22Rv1 (cell line): ENCODE results near the gene PIP4K2B.

Experiments used
- H3K27ac ChIP-seq: fragments of 450-650 bp; 2 replicates; pipeline ENCODE4 v1.5.1; 2017
- CTCF ChIP-seq: fragments of 450-650 bp; IDR thresholded peaks from 2 replicates; pipeline ENCODE4 v1.5.1; 2017; ENCODE audit warnings: mild to moderate bottlenecking
- ZFX ChIP-seq: fragments of 450-650 bp; IDR thresholded peaks from 2 replicates; pipeline ENCODE4 v1.6.1; 2017; ENCODE audit warnings: antibody characterized with exemption, borderline replicate concordance

Gene PIP4K2B

GRCh38 chr17:38748149-38748891, 51.0 kb downstream of the PIP4K2B start, which contains the start of gene PCGF2:
PCGF2 (minus strand) TSS chr17:38748336; CDS start chr17:38740402, 7,934 bp downstream.
- TF ChIP-seq CTCF (no peak), ZFX (no peak)
- peak within 1 kb of the TSS; percentile 99 for H3K27ac ChIP-seq

GRCh38 chr17:38747463-38748148, 51.8 kb downstream of the PIP4K2B start:
- H3K27ac ChIP-seq = peak overlapping the region; percentile 99

GRCh38 chr17:38746849-38747462, 52.4 kb downstream of the PIP4K2B start:
- peak overlapping the region; percentile 99 for H3K27ac ChIP-seq
- no peak for TF ChIP-seq ZFX
- no peak for TF ChIP-seq CTCF

More at GRCh38 chr17:38747463-38748148, 51.8 kb downstream of the PIP4K2B start:
- TF ChIP-seq ZFX = no peak
- TF ChIP-seq CTCF = no peak

DNA sequence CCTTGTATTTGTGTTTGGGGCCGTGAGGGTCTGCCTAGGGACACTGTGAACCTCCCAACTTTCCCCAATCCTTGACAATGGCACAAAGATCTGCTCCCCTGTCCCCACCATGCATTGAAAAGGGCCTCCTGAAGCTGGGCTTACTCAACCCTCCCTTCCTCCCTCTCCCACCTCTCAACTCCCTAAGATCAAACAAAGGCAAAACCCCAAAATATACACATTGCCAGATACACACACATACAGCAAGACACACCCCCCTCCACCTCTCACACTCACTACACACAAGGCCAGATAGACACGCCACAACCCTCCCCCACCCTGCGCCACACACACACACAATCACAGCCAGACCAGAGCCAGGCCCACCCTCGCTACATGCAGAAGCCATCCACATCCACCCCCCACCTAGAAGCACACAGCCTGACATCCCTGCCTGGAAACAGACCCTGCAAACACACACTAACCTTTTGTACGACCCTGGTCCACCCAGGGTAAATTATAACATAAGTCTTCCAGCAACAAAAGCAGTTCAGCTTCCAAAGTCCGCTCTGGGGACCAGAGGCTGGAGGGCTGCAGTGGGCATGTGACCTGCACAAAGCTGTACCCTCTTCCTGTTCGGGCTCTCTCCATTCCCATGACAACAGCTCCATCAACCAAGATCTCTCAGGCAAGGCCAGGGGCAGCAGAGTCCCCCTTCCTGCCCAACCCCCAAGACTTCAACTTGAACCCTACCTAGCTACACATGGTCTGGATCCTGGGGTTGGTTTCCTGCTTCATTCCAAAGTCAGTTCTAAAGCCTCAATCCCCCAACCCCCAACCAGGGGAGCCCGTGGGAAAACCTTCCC, 53.1 kb downstream of the PIP4K2B start:
- peak overlapping the region; percentile 99 for H3K27ac ChIP-seq
- no peak for TF ChIP-seq CTCF
- TF ChIP-seq ZFX = no peak

DNA sequence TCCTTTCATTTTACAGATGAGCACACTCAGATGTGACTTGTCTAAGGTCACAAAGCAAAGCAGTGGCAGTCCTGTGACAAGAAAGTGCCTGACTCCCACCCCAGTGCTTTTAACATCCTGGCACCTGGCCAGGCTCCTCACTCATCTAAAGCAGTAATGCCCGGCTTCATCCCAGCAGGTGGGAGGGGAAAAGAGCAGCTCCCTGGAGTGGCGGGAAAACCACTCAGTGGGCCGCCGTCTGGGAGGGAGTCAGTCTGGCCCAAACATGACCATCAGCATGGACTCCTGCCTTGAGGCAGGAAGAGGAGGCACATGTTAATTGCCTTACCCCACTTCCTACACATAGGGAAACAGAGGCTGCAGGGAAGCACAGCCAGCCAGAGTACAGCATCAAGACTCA, 53.8 kb downstream of the PIP4K2B start:
- peak overlapping the region; percentile 99 for H3K27ac ChIP-seq
- no peak for TF ChIP-seq ZFX
- TF ChIP-seq CTCF = no peak

- no peak for TF ChIP-seq CTCF
- no peak for TF ChIP-seq ZFX
- peak overlapping the region; percentile 99 for H3K27ac ChIP-seq
These were observed 55.7 kb downstream of the PIP4K2B start for GRCh38 chr17:38743556-38744171.
